IPS-11a (cell line): ENCODE data around the gene CEP70.
"Not testable (repeated sequence)": the region's sequence is repeated elsewhere in the genome, so short reads cannot be mapped to it uniquely, and the experiment has no call there.

ENCODE experiments used
- H3K4me3 ChIP-seq: one replicate; pipeline ENCODE4 v1.5.1; 2013; ENCODE audit warnings: low read depth, low read length, control low read depth

CEP70 gene

GRCh38 chr3:138455801-138456716 is 138.0 kb downstream of the CEP70 start:
- H3K4me3 ChIP-seq: no peak overlapping the region

GRCh38 chr3:138453940-138454339 is 140.1 kb downstream of the CEP70 start:
- not testable (repeated sequence) for H3K4me3 ChIP-seq

GRCh38 chr3:138452436-138452835 is 141.6 kb downstream of the CEP70 start:
- H3K4me3 ChIP-seq: no peak overlapping the region

GRCh38 chr3:138451595-138452162 is 142.4 kb downstream of the CEP70 start:
- H3K4me3 ChIP-seq: no peak overlapping the region

GRCh38 chr3:138450704-138451424 is 143.2 kb downstream of the CEP70 start:
- H3K4me3 ChIP-seq: no peak overlapping the region

- H3K4me3 ChIP-seq: no peak overlapping the region
Measured at GRCh38 chr3:138450181-138450580, 143.9 kb downstream of the CEP70 start.

GRCh38 chr3:138449490-138449889 is 144.6 kb downstream of the CEP70 start:
- no peak overlapping the region for H3K4me3 ChIP-seq

- no peak overlapping the region for H3K4me3 ChIP-seq
Measured at GRCh38 chr3:138448631-138449030, 145.4 kb downstream of the CEP70 start.

GRCh38 chr3:138445654-138446053 is 148.4 kb downstream of the CEP70 start:
- H3K4me3 ChIP-seq: no peak overlapping the region

GRCh38 chr3:138445236-138445635 is 148.8 kb downstream of the CEP70 start:
- H3K4me3 ChIP-seq: no peak overlapping the region
